Mammary epithelial cell (primary cell): Measurements from ENCODE around the gene DENND6A.

ENCODE experiments used
- CTCF ChIP-seq, 2 donors: IDR thresholded peaks in 1 of 2; conservative IDR thresholded peaks in 1 of 2; 2 replicates each; pipeline ENCODE4 v1.5.1; 2011 to 2012; ENCODE audit warnings: inconsistent platforms in 2 of 2, low read length in 2 of 2, mild to moderate bottlenecking in 2 of 2, control low read depth in 1 of 2, low read depth in 1 of 2; ENCODE audit not compliant: insufficient read depth in 1 of 2; ENCODE audit errors: extremely low read depth in 1 of 2
- EZH2 ChIP-seq: IDR thresholded peaks from 2 replicates; pipeline ENCODE4 v1.6.1; 2012; ENCODE audit warnings: low read length, inconsistent platforms, borderline replicate concordance

- TF ChIP-seq CTCF (conservative IDR thresholded peaks at IDR 0.05 in 1 of 2, IDR thresholded peaks at IDR 0.05 in 1 of 2; ENCODE audit: extremely low read depth in 1 of 2, insufficient read depth in 1 of 2, low read depth in 1 of 2, low read length in 2 of 2) = no peak
- TF ChIP-seq EZH2 = no peak
Observed at GRCh38 chr3:57727106-57727505, 34.2 kb upstream of the DENND6A start.
